B cell (primary cell): ENCODE data around the gene BRME1.

Source experiments
- EZH2 ChIP-seq: IDR thresholded peaks from 2 replicates; pipeline ENCODE4 v1.6.1; 2012; ENCODE audit warnings: borderline replicate concordance, low read depth, mild to moderate bottlenecking, moderate library complexity, low read length; ENCODE audit not compliant: insufficient read depth, poor library complexity, severe bottlenecking
- TF ChIP-seq, protein P1 (sequence below): fragments of 200-600 bp; IDR thresholded peaks from one replicate; pipeline ENCODE4 v1.8.0; 2022; ENCODE audit warnings: antibody characterized with exemption, mild to moderate bottlenecking

DNA sequence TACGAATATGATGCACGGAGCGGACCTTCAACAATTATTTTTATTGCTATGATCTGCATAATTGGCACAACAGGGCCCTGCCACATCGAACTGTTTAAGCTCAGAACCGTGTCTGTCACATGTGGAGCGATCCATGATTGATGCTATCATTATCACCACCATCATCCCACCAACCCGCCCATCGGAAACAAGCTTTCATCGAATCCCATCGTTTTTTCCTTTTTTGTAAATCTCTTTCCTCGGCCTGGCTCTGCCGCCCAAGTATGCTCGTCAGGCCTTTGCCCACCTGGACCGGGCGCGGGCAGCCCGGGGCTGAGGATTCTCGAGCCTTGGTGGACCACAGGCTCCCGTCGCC lies 45.9 kb upstream of the BRME1 start:
- no peak for TF ChIP-seq EZH2
- TF ChIP-seq, protein P1, sequence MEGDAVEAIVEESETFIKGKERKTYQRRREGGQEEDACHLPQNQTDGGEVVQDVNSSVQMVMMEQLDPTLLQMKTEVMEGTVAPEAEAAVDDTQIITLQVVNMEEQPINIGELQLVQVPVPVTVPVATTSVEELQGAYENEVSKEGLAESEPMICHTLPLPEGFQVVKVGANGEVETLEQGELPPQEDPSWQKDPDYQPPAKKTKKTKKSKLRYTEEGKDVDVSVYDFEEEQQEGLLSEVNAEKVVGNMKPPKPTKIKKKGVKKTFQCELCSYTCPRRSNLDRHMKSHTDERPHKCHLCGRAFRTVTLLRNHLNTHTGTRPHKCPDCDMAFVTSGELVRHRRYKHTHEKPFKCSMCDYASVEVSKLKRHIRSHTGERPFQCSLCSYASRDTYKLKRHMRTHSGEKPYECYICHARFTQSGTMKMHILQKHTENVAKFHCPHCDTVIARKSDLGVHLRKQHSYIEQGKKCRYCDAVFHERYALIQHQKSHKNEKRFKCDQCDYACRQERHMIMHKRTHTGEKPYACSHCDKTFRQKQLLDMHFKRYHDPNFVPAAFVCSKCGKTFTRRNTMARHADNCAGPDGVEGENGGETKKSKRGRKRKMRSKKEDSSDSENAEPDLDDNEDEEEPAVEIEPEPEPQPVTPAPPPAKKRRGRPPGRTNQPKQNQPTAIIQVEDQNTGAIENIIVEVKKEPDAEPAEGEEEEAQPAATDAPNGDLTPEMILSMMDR = no peak
